SK-N-SH treated with all-trans-retinoic acid at 6 μM for 48 hours (cell line): ENCODE results near the gene LILRA5.

ENCODE experiments used
- ATAC-seq: fragments of 200-7000 bp; cut with Tn5 transposase; 3 replicates; pipeline ENCODE4 v1.9.1; 2020; ENCODE audit warnings: mild to moderate bottlenecking, moderate library complexity
- ARNTL ChIP-seq: fragments of 450-650 bp; formaldehyde crosslinking; IDR thresholded peaks from 2 replicates; pipeline ENCODE4 v1.5.0; 2020; ENCODE audit warnings: low read depth, mild to moderate bottlenecking, moderate library complexity, borderline replicate concordance
- BACH2 ChIP-seq: fragments of 250-450 bp; sonication (Bioruptor Pico); IDR thresholded peaks from 2 replicates; pipeline ENCODE4 v1.9.0; 2021; ENCODE audit warnings: mild to moderate bottlenecking, borderline replicate concordance
- CSDC2 ChIP-seq: fragments of 250-450 bp; sonication (Bioruptor Pico); IDR thresholded peaks from 2 replicates; pipeline ENCODE4 v1.5.0; 2020; ENCODE audit warnings: mild to moderate bottlenecking, moderate library complexity
- ESRRG ChIP-seq: fragments of 250-450 bp; sonication (Bioruptor Pico); IDR thresholded peaks from 2 replicates; pipeline ENCODE4 v1.6.1; 2021; ENCODE audit warnings: mild to moderate bottlenecking
- GLIS3 ChIP-seq: fragments of 250-450 bp; sonication (Bioruptor Pico); IDR thresholded peaks from 2 replicates; pipeline ENCODE4 v1.5.0; 2020; ENCODE audit warnings: mild to moderate bottlenecking, moderate library complexity
- ISL1 ChIP-seq: fragments of 250-450 bp; sonication (Bioruptor Pico); IDR thresholded peaks from 2 replicates; pipeline ENCODE4 v2.1.2; 2022; ENCODE audit warnings: mild to moderate bottlenecking, moderate library complexity
- OSR1 ChIP-seq: fragments of 250-450 bp; sonication (Bioruptor Pico); IDR thresholded peaks from 2 replicates; pipeline ENCODE4 v1.8.0; 2022; ENCODE audit warnings: moderate library complexity, mild to moderate bottlenecking, inconsistent platforms
- PPARA ChIP-seq: fragments of 250-450 bp; sonication (Bioruptor Pico); IDR thresholded peaks from 2 replicates; pipeline ENCODE4 v1.5.0; 2020; ENCODE audit warnings: mild to moderate bottlenecking, borderline replicate concordance
- RARB ChIP-seq: fragments of 250-450 bp; sonication (Bioruptor Pico); IDR thresholded peaks from 2 replicates; pipeline ENCODE4 v1.8.0; 2021; ENCODE audit warnings: mild to moderate bottlenecking, moderate library complexity
- SNAI2 ChIP-seq: fragments of 250-450 bp; sonication (Bioruptor Pico); IDR thresholded peaks from 2 replicates; pipeline ENCODE4 v1.5.0; 2020; ENCODE audit warnings: mild to moderate bottlenecking, moderate library complexity
- TCF4 ChIP-seq: fragments of 250-450 bp; sonication (Bioruptor Pico); IDR thresholded peaks from 2 replicates; pipeline ENCODE4 v1.8.0; 2021; ENCODE audit warnings: mild to moderate bottlenecking, moderate library complexity, borderline replicate concordance
- TOX ChIP-seq: fragments of 250-450 bp; sonication (Bioruptor Pico); IDR thresholded peaks from 2 replicates; pipeline ENCODE4 v1.8.0; 2021; ENCODE audit warnings: mild to moderate bottlenecking, moderate library complexity, borderline replicate concordance
- ZC3H10 ChIP-seq: fragments of 250-450 bp; sonication (Bioruptor Pico); IDR thresholded peaks from 2 replicates; pipeline ENCODE4 v1.5.1; 2021; ENCODE audit warnings: mild to moderate bottlenecking, moderate library complexity
- ZFP3 ChIP-seq: fragments of 250-450 bp; sonication (Bioruptor Pico); IDR thresholded peaks from 2 replicates; pipeline ENCODE4 v1.5.0; 2020; ENCODE audit warnings: mild to moderate bottlenecking, moderate library complexity
- ZFP30 ChIP-seq: fragments of 450-650 bp; formaldehyde crosslinking; IDR thresholded peaks from 2 replicates; pipeline ENCODE4 v1.5.0; 2022; ENCODE audit warnings: mild to moderate bottlenecking, moderate library complexity
- ZNF565 ChIP-seq: fragments of 450-650 bp; formaldehyde crosslinking; conservative IDR thresholded peaks from 2 replicates; pipeline ENCODE4 v1.5.0; 2020; ENCODE audit warnings: low read depth, mild to moderate bottlenecking, moderate library complexity
- ZNF70 ChIP-seq: fragments of 450-650 bp; formaldehyde crosslinking; IDR thresholded peaks from 2 replicates; pipeline ENCODE4 v1.5.0; 2020; ENCODE audit warnings: mild to moderate bottlenecking, moderate library complexity
- ZNF8 ChIP-seq: fragments of 450-650 bp; formaldehyde crosslinking; IDR thresholded peaks from 2 replicates; pipeline ENCODE4 v1.5.0; 2020; ENCODE audit warnings: mild to moderate bottlenecking, moderate library complexity
- TF ChIP-seq, protein P1 (sequence below): fragments of 250-450 bp; sonication (Bioruptor Pico); IDR thresholded peaks from 2 replicates; pipeline ENCODE4 v1.8.0; 2021; ENCODE audit warnings: low read depth, mild to moderate bottlenecking, moderate library complexity, borderline replicate concordance
- TF ChIP-seq, protein P2 (sequence below): fragments of 250-450 bp; sonication (Bioruptor Pico); IDR thresholded peaks from 2 replicates; pipeline ENCODE4 v1.8.0; 2020; ENCODE audit warnings: mild to moderate bottlenecking, moderate library complexity, borderline replicate concordance
- TF ChIP-seq, protein P3 (sequence below): fragments of 250-450 bp; sonication (Bioruptor Pico); IDR thresholded peaks from 2 replicates; pipeline ENCODE4 v1.5.0; 2020; ENCODE audit warnings: mild to moderate bottlenecking, moderate library complexity

The LILRA5 gene

DNA sequence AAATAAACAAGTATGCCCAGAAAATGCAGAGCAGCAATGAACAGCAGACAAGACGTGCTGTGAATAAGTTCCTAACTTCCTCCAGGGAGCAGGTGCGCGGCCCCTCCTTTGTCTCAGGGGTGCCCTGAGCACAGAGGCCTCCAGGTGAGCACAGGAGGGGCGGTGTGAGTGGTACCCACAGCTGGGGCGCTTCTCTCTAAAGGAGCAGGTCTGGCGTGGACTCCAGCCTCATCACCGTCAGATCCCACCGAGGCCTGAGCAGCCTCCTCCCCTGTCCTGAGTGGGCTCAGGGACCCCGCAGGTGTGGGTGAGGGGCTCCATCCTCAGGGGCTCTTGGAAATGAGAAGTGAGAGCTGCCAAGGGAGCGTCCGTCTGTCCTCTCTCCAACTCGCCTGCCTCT, 3.2 kb downstream of the LILRA5 start:
- TF ChIP-seq, protein P1, sequence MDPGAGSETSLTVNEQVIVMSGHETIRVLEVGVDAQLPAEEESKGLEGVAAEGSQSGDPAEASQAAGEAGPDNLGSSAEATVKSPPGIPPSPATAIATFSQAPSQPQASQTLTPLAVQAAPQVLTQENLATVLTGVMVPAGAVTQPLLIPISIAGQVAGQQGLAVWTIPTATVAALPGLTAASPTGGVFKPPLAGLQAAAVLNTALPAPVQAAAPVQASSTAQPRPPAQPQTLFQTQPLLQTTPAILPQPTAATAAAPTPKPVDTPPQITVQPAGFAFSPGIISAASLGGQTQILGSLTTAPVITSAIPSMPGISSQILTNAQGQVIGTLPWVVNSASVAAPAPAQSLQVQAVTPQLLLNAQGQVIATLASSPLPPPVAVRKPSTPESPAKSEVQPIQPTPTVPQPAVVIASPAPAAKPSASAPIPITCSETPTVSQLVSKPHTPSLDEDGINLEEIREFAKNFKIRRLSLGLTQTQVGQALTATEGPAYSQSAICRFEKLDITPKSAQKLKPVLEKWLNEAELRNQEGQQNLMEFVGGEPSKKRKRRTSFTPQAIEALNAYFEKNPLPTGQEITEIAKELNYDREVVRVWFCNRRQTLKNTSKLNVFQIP, result no peak
- TF ChIP-seq, protein P2, sequence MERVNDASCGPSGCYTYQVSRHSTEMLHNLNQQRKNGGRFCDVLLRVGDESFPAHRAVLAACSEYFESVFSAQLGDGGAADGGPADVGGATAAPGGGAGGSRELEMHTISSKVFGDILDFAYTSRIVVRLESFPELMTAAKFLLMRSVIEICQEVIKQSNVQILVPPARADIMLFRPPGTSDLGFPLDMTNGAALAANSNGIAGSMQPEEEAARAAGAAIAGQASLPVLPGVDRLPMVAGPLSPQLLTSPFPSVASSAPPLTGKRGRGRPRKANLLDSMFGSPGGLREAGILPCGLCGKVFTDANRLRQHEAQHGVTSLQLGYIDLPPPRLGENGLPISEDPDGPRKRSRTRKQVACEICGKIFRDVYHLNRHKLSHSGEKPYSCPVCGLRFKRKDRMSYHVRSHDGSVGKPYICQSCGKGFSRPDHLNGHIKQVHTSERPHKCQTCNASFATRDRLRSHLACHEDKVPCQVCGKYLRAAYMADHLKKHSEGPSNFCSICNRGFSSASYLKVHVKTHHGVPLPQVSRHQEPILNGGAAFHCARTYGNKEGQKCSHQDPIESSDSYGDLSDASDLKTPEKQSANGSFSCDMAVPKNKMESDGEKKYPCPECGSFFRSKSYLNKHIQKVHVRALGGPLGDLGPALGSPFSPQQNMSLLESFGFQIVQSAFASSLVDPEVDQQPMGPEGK (CRISPR knock-in tag), result no peak
- TF ChIP-seq TCF4 (CRISPR knock-in tag), result no peak
- no peak for TF ChIP-seq ESRRG (CRISPR knock-in tag)
- TF ChIP-seq, protein P3, sequence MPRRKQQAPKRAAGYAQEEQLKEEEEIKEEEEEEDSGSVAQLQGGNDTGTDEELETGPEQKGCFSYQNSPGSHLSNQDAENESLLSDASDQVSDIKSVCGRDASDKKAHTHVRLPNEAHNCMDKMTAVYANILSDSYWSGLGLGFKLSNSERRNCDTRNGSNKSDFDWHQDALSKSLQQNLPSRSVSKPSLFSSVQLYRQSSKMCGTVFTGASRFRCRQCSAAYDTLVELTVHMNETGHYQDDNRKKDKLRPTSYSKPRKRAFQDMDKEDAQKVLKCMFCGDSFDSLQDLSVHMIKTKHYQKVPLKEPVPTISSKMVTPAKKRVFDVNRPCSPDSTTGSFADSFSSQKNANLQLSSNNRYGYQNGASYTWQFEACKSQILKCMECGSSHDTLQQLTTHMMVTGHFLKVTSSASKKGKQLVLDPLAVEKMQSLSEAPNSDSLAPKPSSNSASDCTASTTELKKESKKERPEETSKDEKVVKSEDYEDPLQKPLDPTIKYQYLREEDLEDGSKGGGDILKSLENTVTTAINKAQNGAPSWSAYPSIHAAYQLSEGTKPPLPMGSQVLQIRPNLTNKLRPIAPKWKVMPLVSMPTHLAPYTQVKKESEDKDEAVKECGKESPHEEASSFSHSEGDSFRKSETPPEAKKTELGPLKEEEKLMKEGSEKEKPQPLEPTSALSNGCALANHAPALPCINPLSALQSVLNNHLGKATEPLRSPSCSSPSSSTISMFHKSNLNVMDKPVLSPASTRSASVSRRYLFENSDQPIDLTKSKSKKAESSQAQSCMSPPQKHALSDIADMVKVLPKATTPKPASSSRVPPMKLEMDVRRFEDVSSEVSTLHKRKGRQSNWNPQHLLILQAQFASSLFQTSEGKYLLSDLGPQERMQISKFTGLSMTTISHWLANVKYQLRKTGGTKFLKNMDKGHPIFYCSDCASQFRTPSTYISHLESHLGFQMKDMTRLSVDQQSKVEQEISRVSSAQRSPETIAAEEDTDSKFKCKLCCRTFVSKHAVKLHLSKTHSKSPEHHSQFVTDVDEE, result no peak
- TF ChIP-seq CSDC2 (CRISPR knock-in tag), result no peak
- no peak for TF ChIP-seq ZNF70 (CRISPR knock-in tag)
- no peak for TF ChIP-seq ZC3H10 (CRISPR knock-in tag)
- no peak for TF ChIP-seq ZFP3
- no peak for TF ChIP-seq SNAI2 (CRISPR knock-in tag)
- TF ChIP-seq ISL1 (CRISPR knock-in tag), result no peak
- no peak for TF ChIP-seq TOX (CRISPR knock-in tag)
- TF ChIP-seq RARB, result no peak
- TF ChIP-seq PPARA (CRISPR knock-in tag), result no peak
- TF ChIP-seq BACH2 (CRISPR knock-in tag), result no peak
- TF ChIP-seq OSR1 (CRISPR knock-in tag), result no peak
- TF ChIP-seq ZNF8 (CRISPR knock-in tag), result no peak
- no peak for ATAC-seq

DNA sequence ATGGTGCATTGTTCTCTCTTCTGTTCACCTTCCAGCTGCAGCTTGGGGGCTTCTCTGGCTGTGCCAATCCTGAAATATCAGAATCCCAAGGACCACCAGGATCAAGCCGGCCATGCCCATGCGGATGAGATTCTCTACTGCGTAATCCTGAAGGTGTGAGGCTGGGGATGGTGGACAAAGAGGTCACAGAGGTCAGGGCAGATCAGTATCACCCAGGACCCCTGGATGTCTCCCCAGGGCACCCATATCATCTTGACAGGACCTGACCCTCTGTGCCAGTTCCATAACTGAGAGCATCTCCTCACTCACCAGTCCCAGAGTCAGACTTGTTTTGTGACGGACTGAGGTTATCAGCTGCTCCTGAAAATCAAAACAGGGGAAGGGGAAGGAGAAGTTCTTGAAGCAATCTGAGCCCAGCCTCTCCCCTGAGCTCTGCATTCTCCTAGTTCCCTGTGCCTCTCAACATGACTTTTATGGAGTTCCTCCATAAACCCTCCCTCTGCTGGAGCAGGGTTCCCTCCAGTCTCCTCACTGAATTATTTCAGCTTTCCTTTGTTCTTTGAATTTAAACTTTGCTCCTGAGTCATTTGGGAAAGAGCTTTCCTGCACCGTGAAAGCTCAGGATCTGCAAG, 5.5 kb downstream of the LILRA5 start:
- ATAC-seq, result no peak
- TF ChIP-seq ZC3H10 (CRISPR knock-in tag) (no peak), ZNF70 (CRISPR knock-in tag) (no peak), ARNTL (CRISPR knock-in tag) (no peak)

DNA sequence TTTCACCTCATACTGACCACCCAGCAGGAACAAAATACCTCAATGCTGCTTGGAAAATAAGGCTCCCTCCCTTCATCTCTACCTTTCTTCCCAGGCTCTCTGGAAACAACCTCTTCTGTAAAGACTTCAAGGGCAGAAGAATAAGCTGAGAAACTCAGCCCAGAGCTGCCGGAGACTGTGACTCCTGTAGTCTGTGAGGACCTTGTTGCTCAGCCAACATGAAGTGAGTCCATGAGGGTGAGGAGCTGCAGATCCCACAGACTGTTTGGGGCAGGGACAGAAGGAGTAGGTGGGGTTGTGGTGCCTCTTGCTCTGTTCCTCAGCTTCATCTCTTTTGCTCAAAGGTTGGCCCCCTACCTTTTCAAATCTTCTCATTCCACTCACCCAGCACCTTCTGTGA, 7.8 kb downstream of the LILRA5 start:
- ATAC-seq, result no peak
- no peak for TF ChIP-seq OSR1 (CRISPR knock-in tag)
- TF ChIP-seq BACH2 (CRISPR knock-in tag), result no peak
- TF ChIP-seq, protein P2 (CRISPR knock-in tag), result no peak
- TF ChIP-seq ZNF565 (CRISPR knock-in tag), result no peak
- TF ChIP-seq, protein P3, result no peak
- TF ChIP-seq ZFP3, result no peak
- TF ChIP-seq, protein P1, result no peak
- no peak for TF ChIP-seq ZFP30 (CRISPR knock-in tag)
- no peak for TF ChIP-seq ISL1 (CRISPR knock-in tag)
- no peak for TF ChIP-seq ARNTL (CRISPR knock-in tag)
- TF ChIP-seq ZC3H10 (CRISPR knock-in tag), result no peak
- TF ChIP-seq ESRRG (CRISPR knock-in tag), result no peak
- TF ChIP-seq SNAI2 (CRISPR knock-in tag), result no peak
- no peak for TF ChIP-seq CSDC2 (CRISPR knock-in tag)
- TF ChIP-seq GLIS3 (CRISPR knock-in tag), result no peak
- TF ChIP-seq RARB, result no peak
- TF ChIP-seq, all 23 proteins: peak for 0
